ENCODE results near the gene BORCS5.
A peak's percentile ranks its signal among the peaks of the same experiment; 100 is the strongest.

Gene BORCS5

DNA sequence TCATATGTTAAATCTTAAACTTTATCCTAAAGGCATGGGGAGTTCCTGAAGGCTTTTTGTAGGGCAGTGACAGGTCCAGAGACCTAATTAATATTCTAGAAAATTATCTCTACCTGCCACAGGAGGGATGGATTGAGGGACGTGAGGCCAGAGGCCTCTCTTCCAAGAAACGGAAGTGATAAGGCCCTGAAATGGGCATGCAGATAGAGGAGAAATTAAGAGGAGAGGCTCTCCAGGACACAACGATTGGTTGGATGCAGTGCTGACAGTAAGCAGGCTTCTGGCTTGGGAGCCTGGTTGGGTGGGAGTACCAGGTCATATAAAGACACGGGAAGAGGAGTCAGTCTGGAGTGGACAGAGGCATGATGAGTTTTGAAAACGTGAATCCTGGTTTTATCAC lies 3.1 kb upstream of the BORCS5 start:
- DNase-seq (ENCODE audit: low read depth, low spot score) = no peak
- no peak overlapping the region for H3K4me3 ChIP-seq (ENCODE audit: low read depth, low read length)
- in situ Hi-C loops (cut with HindIII; ENCODE audit: low sequenced_read_pairs) = no loop called here
- no peak for TF ChIP-seq CTCF (IDR thresholded peaks at IDR 0.05; ENCODE audit: low read depth, low read length)

- DNase-seq (ENCODE audit: low read depth, low spot score) = no peak
- no peak for TF ChIP-seq CTCF (IDR thresholded peaks at IDR 0.05; ENCODE audit: low read depth, low read length)
- in situ Hi-C loops (cut with HindIII; ENCODE audit: low sequenced_read_pairs) = no loop called here
- H3K4me3 ChIP-seq (ENCODE audit: low read depth, low read length) = peak overlapping the region; percentile 79
Observed at GRCh38 chr12:12356467-12356895, 397 bp upstream of the BORCS5 start.

DNA sequence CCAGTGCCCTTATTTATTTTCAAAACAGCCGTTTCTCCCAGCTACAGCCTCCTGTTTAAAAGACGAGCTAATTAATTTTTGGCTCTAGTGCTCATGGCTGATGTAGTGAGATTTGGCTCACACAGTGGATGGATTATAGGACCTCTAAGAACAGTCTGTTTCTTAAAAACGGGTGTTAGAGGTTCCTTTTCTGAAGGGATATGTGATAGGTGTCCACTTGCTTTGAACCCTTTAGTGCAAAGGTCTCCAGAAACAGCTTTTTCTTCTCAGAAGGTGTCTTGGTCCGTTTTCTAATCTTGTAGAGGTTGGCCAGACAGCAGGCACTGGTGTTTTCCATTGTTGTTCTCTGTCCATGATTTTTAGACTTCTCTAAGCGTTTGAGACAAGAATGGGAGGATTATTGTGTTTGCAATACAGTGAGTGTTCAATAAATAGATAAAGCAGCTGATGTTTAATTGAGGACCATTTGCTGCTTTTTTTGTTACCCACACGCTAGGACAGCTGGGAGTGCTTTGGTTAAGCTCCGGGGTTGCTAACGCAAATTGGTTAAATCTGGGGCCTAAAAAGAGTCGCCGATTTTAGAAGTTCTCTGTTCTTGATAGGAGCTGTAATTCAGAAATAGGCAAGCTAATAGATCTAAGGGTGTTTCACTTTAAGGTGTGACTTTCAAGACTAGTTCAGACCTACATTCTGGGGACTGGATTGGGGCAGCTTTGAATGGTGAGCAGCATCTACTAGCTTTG lies 1.0 kb downstream of the BORCS5 start:
- TF ChIP-seq CTCF (IDR thresholded peaks at IDR 0.05; ENCODE audit: low read depth, low read length) = no peak
- peak; percentile 36 for DNase-seq (ENCODE audit: low read depth, low spot score)

GRCh38 chr12:12358528-12358927 lies 1.6 kb downstream of the BORCS5 start:
- DNase-seq (ENCODE audit: low read depth, low spot score) = no peak
- no peak for TF ChIP-seq CTCF (IDR thresholded peaks at IDR 0.05; ENCODE audit: low read depth, low read length)
- H3K4me3 ChIP-seq (ENCODE audit: low read depth, low read length) = no peak overlapping the region
- in situ Hi-C loops (cut with HindIII; ENCODE audit: low sequenced_read_pairs) = no loop called here

More for the DNA sequence above, 1.0 kb downstream of the BORCS5 start:
- in situ Hi-C loops (cut with HindIII; ENCODE audit: low sequenced_read_pairs) = no loop called here
- H3K4me3 ChIP-seq (ENCODE audit: low read depth, low read length) = peak overlapping the region; percentile 79

GRCh38 chr12:12364787-12365445 lies 8.0 kb downstream of the BORCS5 start:
- in situ Hi-C loops (cut with HindIII; ENCODE audit: low sequenced_read_pairs) = no loop called here
- no peak overlapping the region for H3K4me3 ChIP-seq (ENCODE audit: low read depth, low read length)
- no peak for TF ChIP-seq CTCF (IDR thresholded peaks at IDR 0.05; ENCODE audit: low read depth, low read length)
- no peak for DNase-seq (ENCODE audit: low read depth, low spot score)

- in situ Hi-C loops (cut with HindIII; ENCODE audit: low sequenced_read_pairs) = no loop called here
- no peak overlapping the region for H3K4me3 ChIP-seq (ENCODE audit: low read depth, low read length)
- no peak for DNase-seq (ENCODE audit: low read depth, low spot score)
- TF ChIP-seq CTCF (IDR thresholded peaks at IDR 0.05; ENCODE audit: low read depth, low read length) = no peak
Observed at GRCh38 chr12:12365446-12365802, 8.5 kb downstream of the BORCS5 start.
